ENCODE data around the gene ATP5IF1.

DNA sequence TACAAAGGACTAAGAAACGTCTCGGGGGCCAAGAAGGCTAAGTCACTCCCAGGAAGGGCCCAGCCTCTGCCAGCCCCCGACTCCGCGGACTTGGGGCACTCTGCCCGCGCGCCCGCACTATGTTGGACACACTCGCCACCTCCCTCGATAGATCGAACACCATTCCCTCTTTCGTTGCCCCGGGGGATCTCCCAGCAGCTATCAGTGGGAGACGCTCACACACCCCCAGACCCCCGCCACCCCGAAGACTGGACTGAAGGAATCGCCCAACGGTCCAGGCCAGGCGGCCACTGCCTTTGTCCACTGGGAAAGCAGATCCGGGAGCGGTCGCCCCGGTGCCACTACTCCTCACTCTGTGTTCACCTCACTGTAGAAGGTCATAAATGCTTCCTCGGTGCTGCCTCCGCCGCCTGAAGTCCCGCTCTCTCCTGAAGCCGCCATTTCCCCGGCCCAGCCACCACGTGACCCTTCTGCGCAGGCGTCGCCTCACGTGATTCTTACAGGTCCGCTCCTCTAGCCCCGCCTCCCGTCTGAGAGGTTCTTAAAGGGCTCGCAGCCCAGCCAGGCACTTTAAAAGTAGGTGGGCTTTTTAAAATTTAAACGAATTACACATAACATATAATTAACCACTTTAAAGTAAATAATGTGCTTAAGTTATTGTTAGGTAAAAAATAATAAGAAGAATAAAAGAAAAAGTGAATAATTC lies 3.2 kb upstream of the ATP5IF1 start, which contains the start of gene DNAJC8:
- TF ChIP-seq, protein P1, sequence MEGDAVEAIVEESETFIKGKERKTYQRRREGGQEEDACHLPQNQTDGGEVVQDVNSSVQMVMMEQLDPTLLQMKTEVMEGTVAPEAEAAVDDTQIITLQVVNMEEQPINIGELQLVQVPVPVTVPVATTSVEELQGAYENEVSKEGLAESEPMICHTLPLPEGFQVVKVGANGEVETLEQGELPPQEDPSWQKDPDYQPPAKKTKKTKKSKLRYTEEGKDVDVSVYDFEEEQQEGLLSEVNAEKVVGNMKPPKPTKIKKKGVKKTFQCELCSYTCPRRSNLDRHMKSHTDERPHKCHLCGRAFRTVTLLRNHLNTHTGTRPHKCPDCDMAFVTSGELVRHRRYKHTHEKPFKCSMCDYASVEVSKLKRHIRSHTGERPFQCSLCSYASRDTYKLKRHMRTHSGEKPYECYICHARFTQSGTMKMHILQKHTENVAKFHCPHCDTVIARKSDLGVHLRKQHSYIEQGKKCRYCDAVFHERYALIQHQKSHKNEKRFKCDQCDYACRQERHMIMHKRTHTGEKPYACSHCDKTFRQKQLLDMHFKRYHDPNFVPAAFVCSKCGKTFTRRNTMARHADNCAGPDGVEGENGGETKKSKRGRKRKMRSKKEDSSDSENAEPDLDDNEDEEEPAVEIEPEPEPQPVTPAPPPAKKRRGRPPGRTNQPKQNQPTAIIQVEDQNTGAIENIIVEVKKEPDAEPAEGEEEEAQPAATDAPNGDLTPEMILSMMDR (IDR thresholded peaks at IDR 0.05), result no peak
- no peak for TF ChIP-seq EZH2 (IDR thresholded peaks at IDR 0.05; ENCODE audit: borderline replicate concordance, insufficient read depth, low read depth, low read length, poor library complexity, severe bottlenecking)
